Measurements from ENCODE around the gene BRAT1.

BRAT1 gene

GRCh38 chr7:2587134-2587533 lies 31.8 kb upstream of the BRAT1 start:
- H3K4me3 ChIP-seq (ENCODE audit: low read length), result no peak overlapping the region
- no peak overlapping the region for H3K23ac ChIP-seq (ENCODE audit: low read length)
- no peaks in the 10 kb centered on the region for H3K4me1 ChIP-seq (ENCODE audit: control insufficient read depth, low read depth, low read length)
- no peaks in the 10 kb centered on the region for H3K79me1 ChIP-seq (ENCODE audit: low read length)
- no peak overlapping the region for H3K56ac ChIP-seq (ENCODE audit: low read length)
- H2BK15ac ChIP-seq (replicated peaks; ENCODE audit: low read depth), result no peak overlapping the region
- no peak overlapping the region for H2BK5ac ChIP-seq (ENCODE audit: low read length)
- H3K27me3 ChIP-seq (ENCODE audit: insufficient read depth, low read length, poor library complexity), result no peaks in the 10 kb centered on the region
- WGBS (ENCODE audit: extremely low coverage, insufficient coverage, low lambda C conversion rate), result no CpG with 5 or more reads among the region's 9 CpGs
- H3K79me2 ChIP-seq (ENCODE audit: control insufficient read depth, insufficient read depth, low read length), result no peaks in the 10 kb centered on the region
- no peak overlapping the region for H3K4me2 ChIP-seq (ENCODE audit: low read length)
- H3K36me3 ChIP-seq (ENCODE audit: control insufficient read depth, insufficient read depth, low read length), result peaks cover 2% of the 10 kb centered on the region
- no peak overlapping the region for H3K4ac ChIP-seq (ENCODE audit: low read depth, low read length)
- no peak overlapping the region for H3K27ac ChIP-seq (ENCODE audit: low read depth, low read length)
- no peak overlapping the region for H3K18ac ChIP-seq (ENCODE audit: low read length)
- no peak overlapping the region for H2AK5ac ChIP-seq (ENCODE audit: low read length)
- no peak for DNase-seq
- no peak overlapping the region for H4K8ac ChIP-seq (ENCODE audit: low read depth, low read length)
- no peak overlapping the region for H2BK120ac ChIP-seq (ENCODE audit: low read depth, low read length)
- H3K9ac ChIP-seq (ENCODE audit: low read length), result no peak overlapping the region
- no peak overlapping the region for H4K5ac ChIP-seq (ENCODE audit: low read length)

DNA sequence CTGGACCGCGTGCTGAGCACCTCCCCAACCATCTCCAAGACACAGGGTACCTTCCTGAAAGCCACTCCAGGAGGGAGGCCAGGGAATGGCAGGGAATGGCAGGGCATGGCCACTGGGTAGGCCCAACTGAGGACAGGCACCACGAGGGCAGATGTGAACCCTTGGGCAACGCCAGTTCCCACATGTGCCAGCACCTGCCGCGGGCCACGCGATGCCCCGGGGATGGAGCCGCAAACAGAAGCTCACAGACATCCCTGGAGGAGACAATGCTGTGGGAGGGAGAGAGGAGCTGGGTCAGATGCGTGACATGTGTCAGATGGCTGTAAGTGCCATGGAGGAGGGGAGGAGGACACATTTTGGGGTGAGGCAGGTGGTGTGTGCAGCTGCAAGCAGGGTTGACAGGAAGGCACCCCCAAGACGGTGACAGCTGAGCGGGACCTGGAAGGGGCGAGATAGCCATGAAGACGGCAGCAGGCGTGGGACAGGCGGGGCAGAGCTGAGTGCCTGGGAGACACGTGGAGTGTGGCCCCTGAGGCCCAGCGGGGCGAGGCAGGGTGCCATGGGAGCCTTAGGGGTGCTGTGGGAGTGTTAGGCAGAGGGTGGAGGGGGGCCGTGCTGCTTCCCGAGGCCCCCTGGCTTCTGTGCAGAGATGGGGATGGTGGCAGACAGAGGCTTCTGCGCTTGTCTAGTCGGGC lies 31.1 kb upstream of the BRAT1 start:
- WGBS (ENCODE audit: extremely low coverage, insufficient coverage, low lambda C conversion rate), result no CpG with 5 or more reads among the region's 24 CpGs
- H3K79me2 ChIP-seq (ENCODE audit: control insufficient read depth, insufficient read depth, low read length), result no peaks in the 10 kb centered on the region
- H3K4ac ChIP-seq (ENCODE audit: low read depth, low read length), result no peak overlapping the region

GRCh38 chr7:2585446-2585845 lies 30.1 kb upstream of the BRAT1 start:
- no peak overlapping the region for H2BK15ac ChIP-seq (replicated peaks; ENCODE audit: low read depth)
- no peak overlapping the region for H3K4me3 ChIP-seq (ENCODE audit: low read length)
- no peak for DNase-seq
- no peak overlapping the region for H3K18ac ChIP-seq (ENCODE audit: low read length)
- peaks cover 2% of the 10 kb centered on the region for H3K36me3 ChIP-seq (ENCODE audit: control insufficient read depth, insufficient read depth, low read length)
- no peaks in the 10 kb centered on the region for H3K79me1 ChIP-seq (ENCODE audit: low read length)
- no peak overlapping the region for H3K56ac ChIP-seq (ENCODE audit: low read length)
- no peak overlapping the region for H2BK5ac ChIP-seq (ENCODE audit: low read length)
- no CpG with 5 or more reads among the region's 19 CpGs for WGBS (ENCODE audit: extremely low coverage, insufficient coverage, low lambda C conversion rate)
- H3K9ac ChIP-seq (ENCODE audit: low read length), result no peak overlapping the region
- H2BK120ac ChIP-seq (ENCODE audit: low read depth, low read length), result no peak overlapping the region
- H4K5ac ChIP-seq (ENCODE audit: low read length), result no peak overlapping the region
- no peak overlapping the region for H3K23ac ChIP-seq (ENCODE audit: low read length)
- H3K4ac ChIP-seq (ENCODE audit: low read depth, low read length), result no peak overlapping the region
- no peaks in the 10 kb centered on the region for H3K79me2 ChIP-seq (ENCODE audit: control insufficient read depth, insufficient read depth, low read length)
- no peak overlapping the region for H3K27ac ChIP-seq (ENCODE audit: low read depth, low read length)
- H4K8ac ChIP-seq (ENCODE audit: low read depth, low read length), result no peak overlapping the region
- H3K4me2 ChIP-seq (ENCODE audit: low read length), result no peak overlapping the region
- H3K4me1 ChIP-seq (ENCODE audit: control insufficient read depth, low read depth, low read length), result no peaks in the 10 kb centered on the region
- no peaks in the 10 kb centered on the region for H3K27me3 ChIP-seq (ENCODE audit: insufficient read depth, low read length, poor library complexity)
- no peak overlapping the region for H2AK5ac ChIP-seq (ENCODE audit: low read length)

More for the DNA sequence above, 31.1 kb upstream of the BRAT1 start:
- no peak overlapping the region for H3K56ac ChIP-seq (ENCODE audit: low read length)
- no peaks in the 10 kb centered on the region for H3K79me1 ChIP-seq (ENCODE audit: low read length)
- no peak overlapping the region for H3K27ac ChIP-seq (ENCODE audit: low read depth, low read length)
- no peak overlapping the region for H2AK5ac ChIP-seq (ENCODE audit: low read length)
- no peak overlapping the region for H3K4me3 ChIP-seq (ENCODE audit: low read length)
- no peak overlapping the region for H3K18ac ChIP-seq (ENCODE audit: low read length)
- H3K27me3 ChIP-seq (ENCODE audit: insufficient read depth, low read length, poor library complexity), result no peaks in the 10 kb centered on the region
- no peak overlapping the region for H2BK5ac ChIP-seq (ENCODE audit: low read length)
- H3K23ac ChIP-seq (ENCODE audit: low read length), result no peak overlapping the region
- H3K36me3 ChIP-seq (ENCODE audit: control insufficient read depth, insufficient read depth, low read length), result peaks cover 2% of the 10 kb centered on the region
- no peaks in the 10 kb centered on the region for H3K4me1 ChIP-seq (ENCODE audit: control insufficient read depth, low read depth, low read length)
- DNase-seq, result no peak
- no peak overlapping the region for H4K8ac ChIP-seq (ENCODE audit: low read depth, low read length)
- no peak overlapping the region for H2BK120ac ChIP-seq (ENCODE audit: low read depth, low read length)
- H3K4me2 ChIP-seq (ENCODE audit: low read length), result no peak overlapping the region
- no peak overlapping the region for H3K9ac ChIP-seq (ENCODE audit: low read length)
- no peak overlapping the region for H2BK15ac ChIP-seq (replicated peaks; ENCODE audit: low read depth)
- H4K5ac ChIP-seq (ENCODE audit: low read length), result no peak overlapping the region

DNA sequence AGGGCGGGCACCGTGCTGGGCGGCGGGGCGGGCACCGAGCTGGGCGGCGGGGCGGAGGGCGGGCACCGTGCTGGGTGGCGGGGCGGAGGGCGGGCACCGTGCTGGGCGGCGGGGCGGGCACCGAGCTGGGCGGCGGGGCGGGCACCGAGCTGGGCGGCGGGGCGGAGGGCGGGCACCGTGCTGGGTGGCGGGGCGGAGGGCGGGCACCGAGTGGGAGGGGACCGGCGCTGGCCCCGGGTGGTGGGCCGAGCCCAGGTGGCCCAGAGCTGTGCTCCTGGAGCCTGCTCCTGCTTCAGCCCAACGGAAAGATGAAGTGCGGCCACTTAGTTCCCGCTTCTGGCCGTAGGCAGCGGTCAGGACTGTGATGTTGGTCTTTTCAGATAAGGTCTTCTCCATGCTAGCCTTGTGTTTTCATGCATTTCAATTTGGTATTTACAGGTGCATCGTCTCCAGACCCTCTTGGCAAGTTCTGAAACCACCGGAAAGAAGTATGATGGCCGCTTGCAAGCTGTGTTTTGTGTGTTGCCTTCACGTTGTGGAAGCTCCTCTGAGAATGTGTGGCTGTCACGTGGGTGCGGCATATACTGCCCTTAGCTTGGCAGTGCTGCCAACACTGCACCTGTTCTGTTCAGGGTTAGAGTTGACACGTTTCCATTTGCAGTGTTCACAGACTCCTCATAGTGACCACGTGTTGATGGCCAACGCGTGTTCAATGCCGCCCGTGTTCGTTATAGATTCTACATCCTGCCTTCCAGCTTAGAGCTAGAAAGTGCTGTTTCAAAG lies 28.7 kb upstream of the BRAT1 start:
- Histone ChIP-seq H3K9ac (ENCODE audit: low read length) (no peak overlapping the region), H3K4me2 (ENCODE audit: low read length) (no peak overlapping the region), H3K27ac (ENCODE audit: low read depth, low read length) (no peak overlapping the region), H3K4me1 (ENCODE audit: control insufficient read depth, low read depth, low read length) (no peaks in the 10 kb centered on the region), H3K56ac (ENCODE audit: low read length) (no peak overlapping the region), H3K18ac (ENCODE audit: low read length) (no peak overlapping the region), H3K4ac (ENCODE audit: low read depth, low read length) (no peak overlapping the region), H2BK120ac (ENCODE audit: low read depth, low read length) (no peak overlapping the region), H3K4me3 (ENCODE audit: low read length) (no peak overlapping the region), H3K79me2 (ENCODE audit: control insufficient read depth, insufficient read depth, low read length) (no peaks in the 10 kb centered on the region), H2BK5ac (ENCODE audit: low read length) (no peak overlapping the region), H3K36me3 (ENCODE audit: control insufficient read depth, insufficient read depth, low read length) (peaks cover 2% of the 10 kb centered on the region), H4K8ac (ENCODE audit: low read depth, low read length) (no peak overlapping the region), H3K27me3 (ENCODE audit: insufficient read depth, low read length, poor library complexity) (no peaks in the 10 kb centered on the region), H2BK15ac (replicated peaks; ENCODE audit: low read depth) (no peak overlapping the region), H3K79me1 (ENCODE audit: low read length) (no peaks in the 10 kb centered on the region), H2AK5ac (ENCODE audit: low read length) (no peak overlapping the region), H4K5ac (ENCODE audit: low read length) (no peak overlapping the region), H3K23ac (ENCODE audit: low read length) (no peak overlapping the region)
- no CpG with 5 or more reads among the region's 54 CpGs for WGBS (ENCODE audit: extremely low coverage, insufficient coverage, low lambda C conversion rate)
- DNase-seq, result no peak

- H3K27me3 ChIP-seq (ENCODE audit: insufficient read depth, low read length, poor library complexity), result no peaks in the 10 kb centered on the region
- H2BK15ac ChIP-seq (replicated peaks; ENCODE audit: low read depth), result no peak overlapping the region
- no peak overlapping the region for H3K27ac ChIP-seq (ENCODE audit: low read depth, low read length)
- H3K23ac ChIP-seq (ENCODE audit: low read length), result no peak overlapping the region
- H2AK5ac ChIP-seq (ENCODE audit: low read length), result no peak overlapping the region
- H3K4me2 ChIP-seq (ENCODE audit: low read length), result no peak overlapping the region
- H3K4me1 ChIP-seq (ENCODE audit: control insufficient read depth, low read depth, low read length), result no peaks in the 10 kb centered on the region
- no peak overlapping the region for H3K18ac ChIP-seq (ENCODE audit: low read length)
- H2BK120ac ChIP-seq (ENCODE audit: low read depth, low read length), result no peak overlapping the region
- no peak overlapping the region for H3K4me3 ChIP-seq (ENCODE audit: low read length)
- H3K4ac ChIP-seq (ENCODE audit: low read depth, low read length), result no peak overlapping the region
- no peak overlapping the region for H4K8ac ChIP-seq (ENCODE audit: low read depth, low read length)
- no peak overlapping the region for H3K56ac ChIP-seq (ENCODE audit: low read length)
- no peak for DNase-seq
- no peak overlapping the region for H3K9ac ChIP-seq (ENCODE audit: low read length)
- WGBS (ENCODE audit: extremely low coverage, insufficient coverage, low lambda C conversion rate), result no CpG with 5 or more reads among the region's 24 CpGs
- no peak overlapping the region for H4K5ac ChIP-seq (ENCODE audit: low read length)
- H3K79me2 ChIP-seq (ENCODE audit: control insufficient read depth, insufficient read depth, low read length), result no peaks in the 10 kb centered on the region
- peaks cover 2% of the 10 kb centered on the region for H3K36me3 ChIP-seq (ENCODE audit: control insufficient read depth, insufficient read depth, low read length)
- H3K79me1 ChIP-seq (ENCODE audit: low read length), result no peaks in the 10 kb centered on the region
- H2BK5ac ChIP-seq (ENCODE audit: low read length), result no peak overlapping the region
Measured at GRCh38 chr7:2582006-2582735, 26.8 kb upstream of the BRAT1 start.
